Body of pancreas (tissue), 4 donors: ENCODE data around the gene RAC3.

Source experiments
- POLR2A ChIP-seq, 3 donors: fragments of 450-650 bp; IDR thresholded peaks; one replicate each; pipeline ENCODE4 v1.6.1; 2016; ENCODE audit warnings: antibody characterized with exemption in 3 of 3, mild to moderate bottlenecking in 2 of 3
- TF ChIP-seq, protein P1 (sequence below), 7 experiments: fragments of 450-650 bp in 4 of 7; fragments of 200-600 bp in 3 of 7; sonication (generic) in 3 of 7; IDR thresholded peaks; one replicate each; pipeline ENCODE4 v1.5.1; 2016 to 2019; ENCODE audit warnings: antibody characterized with exemption in 7 of 7

DNA sequence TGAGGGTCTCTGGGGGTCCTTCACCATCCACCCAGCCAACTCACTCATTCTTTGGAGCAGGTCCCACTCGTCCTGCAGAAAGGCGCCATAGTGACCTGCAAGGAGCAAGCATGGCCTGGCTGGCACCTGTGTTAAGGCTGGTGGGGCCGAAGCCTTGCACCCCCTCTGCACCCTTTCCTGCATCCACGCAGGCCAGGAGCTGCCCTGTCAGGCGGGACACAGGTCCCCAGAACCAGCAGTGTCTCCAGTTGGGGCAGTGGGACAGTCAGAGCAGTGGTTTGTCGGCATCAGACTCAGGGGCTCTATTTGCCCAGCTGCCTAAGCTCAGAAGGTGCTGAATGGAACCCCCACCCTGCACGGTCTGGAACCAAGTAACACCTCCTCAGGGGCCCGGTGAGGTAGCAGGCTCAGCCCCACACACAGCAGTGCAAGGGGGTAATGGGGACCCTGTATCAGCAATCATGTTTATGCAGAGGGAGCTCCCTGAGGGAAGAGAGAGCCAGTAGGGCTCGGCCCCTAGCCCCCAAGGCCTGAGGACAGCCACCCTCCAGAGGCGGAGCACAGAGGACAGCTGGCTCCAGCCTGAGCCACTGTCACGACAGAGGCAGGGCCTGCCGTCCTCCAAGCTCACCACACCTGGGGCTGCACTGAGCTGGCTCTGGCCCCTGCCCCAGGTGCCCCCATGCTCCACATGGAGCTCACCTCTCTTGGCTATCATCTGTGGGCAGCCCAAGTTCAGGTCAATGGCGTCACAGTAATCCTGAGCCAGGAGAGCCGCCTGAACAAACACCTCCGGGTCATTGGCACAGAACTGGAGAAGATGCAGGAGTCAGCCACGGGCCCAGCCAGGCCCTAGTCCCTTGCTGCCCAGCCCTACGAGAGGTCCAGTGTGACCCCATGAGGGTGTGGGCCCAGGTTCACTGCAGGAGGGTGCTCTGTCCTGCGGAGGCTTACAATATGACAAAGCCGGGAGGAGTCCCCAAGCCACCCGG lies 32.2 kb downstream of the RAC3 start:
- TF ChIP-seq, protein P1, sequence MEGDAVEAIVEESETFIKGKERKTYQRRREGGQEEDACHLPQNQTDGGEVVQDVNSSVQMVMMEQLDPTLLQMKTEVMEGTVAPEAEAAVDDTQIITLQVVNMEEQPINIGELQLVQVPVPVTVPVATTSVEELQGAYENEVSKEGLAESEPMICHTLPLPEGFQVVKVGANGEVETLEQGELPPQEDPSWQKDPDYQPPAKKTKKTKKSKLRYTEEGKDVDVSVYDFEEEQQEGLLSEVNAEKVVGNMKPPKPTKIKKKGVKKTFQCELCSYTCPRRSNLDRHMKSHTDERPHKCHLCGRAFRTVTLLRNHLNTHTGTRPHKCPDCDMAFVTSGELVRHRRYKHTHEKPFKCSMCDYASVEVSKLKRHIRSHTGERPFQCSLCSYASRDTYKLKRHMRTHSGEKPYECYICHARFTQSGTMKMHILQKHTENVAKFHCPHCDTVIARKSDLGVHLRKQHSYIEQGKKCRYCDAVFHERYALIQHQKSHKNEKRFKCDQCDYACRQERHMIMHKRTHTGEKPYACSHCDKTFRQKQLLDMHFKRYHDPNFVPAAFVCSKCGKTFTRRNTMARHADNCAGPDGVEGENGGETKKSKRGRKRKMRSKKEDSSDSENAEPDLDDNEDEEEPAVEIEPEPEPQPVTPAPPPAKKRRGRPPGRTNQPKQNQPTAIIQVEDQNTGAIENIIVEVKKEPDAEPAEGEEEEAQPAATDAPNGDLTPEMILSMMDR (IDR thresholded peaks at IDR 0.05) = no peak
- TF ChIP-seq POLR2A (IDR thresholded peaks at IDR 0.05) = no peak
